GM23248 (cell line): ENCODE results near the gene PLEKHJ1.

Source experiments
- EZH2 ChIP-seq: fragments of 200-600 bp; sonication (generic); IDR thresholded peaks from 2 replicates; pipeline ENCODE4 v1.6.1; 2018; ENCODE audit warnings: antibody characterized with exemption, mild to moderate bottlenecking; ENCODE audit not compliant: insufficient read depth, poor library complexity, severe bottlenecking
- EZH2phosphoT487 ChIP-seq: fragments of 200-600 bp; sonication (generic); IDR thresholded peaks from 2 replicates; pipeline ENCODE4 v1.6.1; 2018; ENCODE audit warnings: antibody characterized with exemption, moderate library complexity, mild to moderate bottlenecking, low read depth; ENCODE audit not compliant: insufficient read depth

GRCh38 chr19:2209408-2209807 is 26.7 kb downstream of the PLEKHJ1 start:
- TF ChIP-seq EZH2 (no peak), EZH2phosphoT487 (no peak)
